HG02852 (cell line): Measurements from ENCODE around the gene UQCRFS1.

Experiments
- ATAC-seq: cut with Tn5 transposase; IDR thresholded peaks from one replicate; pipeline ENCODE4 v1.9.1; 2021; ENCODE audit warnings: mild to moderate bottlenecking, moderate library complexity; ENCODE audit not compliant: unreplicated experiment

The UQCRFS1 gene

GRCh38 chr19:29170554-29170953 is 42.4 kb downstream of the UQCRFS1 start:
- ATAC-seq = no peak

- no peak for ATAC-seq
Observed at GRCh38 chr19:29162694-29163093, 50.3 kb downstream of the UQCRFS1 start.

GRCh38 chr19:29155683-29156082 is 57.3 kb downstream of the UQCRFS1 start:
- ATAC-seq = no peak
